ENCODE data around the gene SRGAP3.
A peak's percentile ranks its signal among the peaks of the same experiment; 100 is the strongest.

Gene SRGAP3

DNA sequence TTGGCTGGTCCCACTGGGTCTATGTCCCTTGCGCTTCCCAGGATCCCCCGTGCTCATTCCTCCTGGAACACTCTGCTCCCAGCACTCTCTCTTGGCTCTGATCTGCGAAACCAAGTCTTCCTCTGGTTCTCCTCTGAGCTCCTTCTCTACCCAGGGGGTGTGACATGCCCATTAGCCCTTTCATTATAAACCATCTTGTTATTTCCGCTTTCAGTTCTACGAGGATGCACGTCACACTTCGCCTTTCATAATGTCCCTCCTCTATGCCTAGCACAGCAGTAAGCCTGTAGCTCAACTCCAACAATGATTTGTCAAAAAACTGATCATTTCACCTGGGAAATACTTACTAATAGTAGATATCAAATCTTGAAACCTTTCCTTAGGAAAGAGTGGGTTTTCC, 234.2 kb downstream of the SRGAP3 start:
- no peak for DNase-seq (ENCODE audit: low read depth)

GRCh38 chr3:9013782-9014563, 235.5 kb downstream of the SRGAP3 start:
- no peak for DNase-seq (ENCODE audit: low read depth)

DNA sequence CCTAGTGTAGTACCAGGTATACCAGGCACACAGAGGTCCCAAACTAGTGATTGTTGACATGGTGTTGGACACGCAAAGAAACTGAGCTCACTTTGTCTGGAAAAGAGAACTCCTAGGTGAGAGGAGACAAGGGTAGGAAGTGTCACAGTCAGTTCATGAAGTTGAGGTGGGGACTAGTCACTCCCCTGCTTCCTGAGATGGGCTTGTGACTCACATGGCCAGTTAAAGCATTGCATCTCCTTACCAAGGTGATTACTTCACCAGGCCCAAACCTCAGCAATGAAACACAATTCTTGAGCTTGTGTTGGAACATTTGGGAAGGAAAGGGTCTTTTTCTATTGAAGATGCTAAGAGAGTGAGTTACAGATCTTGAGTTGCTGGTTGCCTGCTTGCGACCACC, 236.9 kb downstream of the SRGAP3 start:
- no peak for DNase-seq (ENCODE audit: low read depth)

- DNase-seq (ENCODE audit: low read depth), result no peak
Measured at GRCh38 chr3:9009976-9010545, 239.4 kb downstream of the SRGAP3 start.

DNA sequence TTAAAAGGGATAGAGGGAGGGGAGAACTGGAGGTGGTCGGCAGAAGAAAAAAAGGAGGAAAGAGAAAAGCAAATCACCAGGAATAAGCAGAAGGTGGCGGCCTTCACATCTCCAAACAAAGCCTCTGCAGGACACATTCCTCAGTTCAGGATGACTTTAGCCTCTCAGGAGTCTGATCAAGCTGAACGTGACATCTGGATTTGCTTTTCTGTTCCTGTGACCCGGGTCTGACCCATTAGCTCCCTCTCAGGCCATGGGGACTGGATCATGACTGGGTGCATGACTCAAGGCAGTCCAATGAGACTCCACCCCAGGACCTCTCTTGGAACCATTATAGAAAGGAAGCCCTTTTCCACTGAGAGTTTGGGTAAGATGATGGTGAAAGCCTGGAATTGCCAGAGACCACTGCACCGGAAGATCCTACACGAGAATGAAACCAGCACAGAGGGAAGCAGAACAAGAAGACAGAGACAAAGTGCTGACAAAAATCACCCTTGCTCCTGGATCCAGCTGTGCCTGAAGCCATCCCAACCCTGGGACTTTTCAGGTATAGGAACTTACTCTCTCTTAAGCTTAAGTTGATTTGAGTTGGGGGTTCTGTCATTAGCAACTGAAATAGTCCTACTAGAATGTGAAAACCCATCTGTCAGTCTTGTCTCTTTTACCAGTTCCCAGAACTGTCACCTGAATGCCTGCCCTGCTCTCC, 240.7 kb downstream of the SRGAP3 start:
- no peak for DNase-seq (ENCODE audit: low read depth)

- no peak for DNase-seq (ENCODE audit: low read depth)
Measured at GRCh38 chr3:9007928-9008327, 241.5 kb downstream of the SRGAP3 start.

- no peak for DNase-seq (ENCODE audit: low read depth)
Measured at GRCh38 chr3:9007213-9007612, 242.2 kb downstream of the SRGAP3 start.

DNA sequence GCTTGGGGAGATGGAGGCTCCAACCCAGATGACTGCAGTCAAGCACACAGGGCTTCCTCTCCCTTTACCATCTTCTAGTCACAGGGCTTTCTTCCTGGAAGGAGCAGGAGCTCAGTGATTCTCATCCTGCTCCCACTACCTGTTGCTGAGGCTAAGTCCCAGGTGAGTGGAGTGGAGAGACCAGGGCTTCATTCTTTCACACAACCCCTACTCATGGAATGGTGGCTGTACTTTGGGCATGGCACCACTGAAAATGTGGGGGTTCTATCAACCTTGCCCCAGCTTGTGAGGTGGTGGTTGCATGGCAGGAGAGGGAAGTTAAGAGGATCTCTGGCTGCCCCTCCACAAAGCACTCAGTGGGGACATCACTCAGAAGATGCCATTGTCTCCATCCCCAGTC, 249.4 kb downstream of the SRGAP3 start:
- DNase-seq (ENCODE audit: low read depth), result no peak

GRCh38 chr3:8997151-8997550, 252.3 kb downstream of the SRGAP3 start:
- no peak for DNase-seq (ENCODE audit: low read depth)

- no peak for DNase-seq (ENCODE audit: low read depth)
Measured at GRCh38 chr3:8996681-8997121, 252.7 kb downstream of the SRGAP3 start.

DNA sequence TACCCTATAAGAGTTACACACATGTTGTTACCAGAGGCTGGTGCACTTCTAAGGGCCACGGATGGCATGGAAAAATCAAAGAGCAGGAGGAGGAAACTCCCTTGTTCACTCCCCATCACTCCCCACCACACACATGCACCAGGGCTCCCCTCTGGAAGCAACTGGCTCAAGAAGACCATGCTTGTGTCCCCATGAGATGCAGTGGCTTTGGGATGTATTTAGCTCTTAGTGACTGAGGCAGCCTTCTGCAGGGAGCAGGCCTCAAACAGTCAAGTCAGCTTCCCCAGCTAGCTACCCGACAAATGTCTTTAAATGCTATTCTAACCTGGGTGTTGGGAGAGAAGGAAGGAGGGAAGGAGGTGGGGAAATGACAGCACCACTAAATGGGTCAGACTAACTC, 253.2 kb downstream of the SRGAP3 start:
- DNase-seq (ENCODE audit: low read depth), result no peak

DNA sequence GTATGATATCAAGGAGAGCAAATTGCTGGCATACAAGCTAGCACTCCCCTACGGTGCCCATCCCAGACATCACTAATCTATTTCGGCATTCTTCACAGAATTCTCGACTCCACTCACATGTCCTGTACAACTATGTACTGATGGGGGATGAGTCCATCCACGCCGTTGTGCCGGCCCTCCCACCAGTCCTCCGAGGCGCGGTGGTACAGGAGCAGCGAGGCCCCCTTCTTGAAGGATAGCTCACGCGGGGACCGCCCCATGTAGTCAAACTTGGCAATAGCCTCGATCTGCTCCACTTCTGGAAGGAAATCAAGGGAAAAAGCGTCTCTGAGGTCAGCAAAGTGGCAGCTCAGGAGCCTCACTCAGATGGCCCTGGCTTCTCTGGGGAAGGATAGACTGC, 255.2 kb downstream of the SRGAP3 start:
- DNase-seq (ENCODE audit: low read depth), result no peak

- DNase-seq (ENCODE audit: low read depth), result no peak
Measured at GRCh38 chr3:8993331-8993730, 256.1 kb downstream of the SRGAP3 start.

GRCh38 chr3:8992854-8993253, 256.6 kb downstream of the SRGAP3 start:
- DNase-seq (ENCODE audit: low read depth), result no peak

- DNase-seq (ENCODE audit: low read depth), result no peak
Measured at GRCh38 chr3:8992199-8992598, 257.2 kb downstream of the SRGAP3 start.

DNA sequence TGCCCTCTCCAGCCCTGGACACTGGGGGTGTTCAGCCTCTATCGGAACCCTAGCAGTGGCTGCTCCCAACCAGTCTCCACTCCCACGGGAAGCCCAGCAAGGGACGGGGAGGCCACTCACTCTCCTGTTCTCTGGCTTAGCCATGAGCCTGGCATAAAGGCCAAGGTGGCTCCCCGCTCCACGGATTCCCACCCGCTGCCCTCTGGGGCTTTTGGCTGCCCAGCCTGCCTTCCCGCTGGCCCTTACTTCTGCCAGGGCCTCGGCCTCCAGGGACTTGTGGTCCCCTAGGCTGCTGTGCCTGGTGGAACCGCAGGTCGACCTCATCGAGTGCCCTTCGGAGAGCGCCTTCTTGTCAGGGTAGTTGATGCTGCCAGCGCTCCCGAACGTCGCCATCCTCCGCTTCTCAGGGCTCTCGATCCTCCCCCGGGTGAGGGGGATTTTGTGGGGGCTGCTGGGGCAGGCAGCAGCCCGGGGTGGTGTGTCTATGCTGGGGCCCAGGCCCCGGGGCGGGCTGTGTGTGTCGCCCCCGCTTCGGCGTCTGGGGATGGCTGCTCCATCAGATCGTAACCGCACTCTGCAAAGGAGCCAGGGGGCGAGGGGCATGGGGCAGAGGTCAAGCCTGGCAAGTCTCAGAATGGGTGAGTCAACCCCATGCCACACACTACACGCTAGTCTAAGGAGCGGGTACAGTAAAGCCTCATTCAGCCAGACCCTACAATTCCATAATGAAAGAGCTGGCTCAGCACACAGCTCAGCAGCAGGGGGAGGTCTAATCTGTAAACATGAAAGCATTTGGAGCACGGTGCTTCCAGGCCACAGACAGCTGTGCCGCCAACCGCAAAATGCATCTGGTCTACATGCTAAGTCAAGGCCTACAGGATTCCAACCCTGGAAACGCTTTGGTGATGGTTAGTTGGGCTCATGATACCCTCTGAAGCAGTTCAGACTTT, 258.9 kb downstream of the SRGAP3 start:
- DNase-seq (ENCODE audit: low read depth), result no peak

GRCh38 chr3:8988791-8989558, 260.5 kb downstream of the SRGAP3 start:
- DNase-seq (ENCODE audit: low read depth), result no peak

DNA sequence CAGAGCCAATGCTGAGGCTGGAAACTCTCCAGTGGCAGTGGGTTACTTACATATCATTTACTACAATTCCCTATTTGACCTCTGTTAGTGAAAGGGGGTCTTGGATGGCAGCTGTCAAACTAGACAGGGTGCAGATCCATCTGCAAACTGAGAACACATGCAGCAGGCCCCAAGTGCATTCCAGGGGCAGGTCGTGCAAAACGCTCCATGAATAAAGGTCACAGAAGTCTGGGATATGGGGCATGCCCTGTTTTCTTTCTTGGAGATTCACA, 261.1 kb downstream of the SRGAP3 start:
- no peak for DNase-seq (ENCODE audit: low read depth)

DNA sequence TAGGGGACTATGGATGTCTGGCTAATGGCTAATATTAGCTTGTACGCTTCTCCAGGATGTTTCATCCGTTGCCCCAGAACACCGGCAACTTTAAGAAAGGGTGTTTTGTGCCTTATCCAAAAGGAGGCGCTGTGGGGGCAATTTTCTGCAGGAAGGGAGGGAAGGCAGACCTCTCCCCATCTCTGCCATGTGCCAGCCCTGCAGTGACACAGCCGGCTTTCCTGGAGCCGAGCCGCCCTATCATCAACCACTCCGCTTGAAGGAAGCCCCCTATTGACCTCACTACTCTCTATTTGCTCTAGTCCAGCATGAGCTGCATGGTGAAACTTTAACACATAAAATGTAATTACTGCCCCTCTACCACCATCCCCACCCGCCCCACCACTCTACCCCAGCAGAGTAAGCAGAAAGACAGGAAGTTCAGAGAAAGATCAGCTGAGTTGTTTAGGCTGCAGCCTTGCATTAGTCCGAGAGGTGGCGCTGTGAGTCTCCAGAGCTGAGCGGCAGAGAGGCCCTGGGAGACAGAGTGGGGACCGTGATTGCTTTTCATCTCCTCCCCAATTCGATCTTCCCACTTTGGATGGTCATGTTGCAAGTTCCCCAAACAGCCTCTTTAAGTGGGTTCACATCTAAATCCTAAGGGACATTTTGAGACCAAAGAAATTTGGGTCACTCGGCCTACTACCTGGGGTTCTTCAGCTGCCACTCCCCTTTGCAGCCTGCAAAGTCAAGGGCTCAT, 261.6 kb downstream of the SRGAP3 start:
- peak; percentile 63 for DNase-seq (ENCODE audit: low read depth)

GRCh38 chr3:8987226-8987625, 262.2 kb downstream of the SRGAP3 start:
- DNase-seq (ENCODE audit: low read depth), result no peak

- no peak for DNase-seq (ENCODE audit: low read depth)
Measured at GRCh38 chr3:8986741-8987140, 262.7 kb downstream of the SRGAP3 start.
